MM.1S (cell line): ENCODE results near the gene CHPF2.

Source experiments
- CTCF ChIP-seq: fragments of 300-600 bp; sonication (generic); IDR thresholded peaks from 2 replicates; pipeline ENCODE4 v1.5.1; 2016; ENCODE audit warnings: antibody characterized with exemption, low read length, mixed read lengths
- EZH2 ChIP-seq: fragments of 300-600 bp; sonication (generic); optimal IDR thresholded peaks from 2 replicates; pipeline ENCODE3; 2017; ENCODE audit warnings: low read depth, mild to moderate bottlenecking, antibody characterized with exemption, low read length, mixed read lengths
- EZH2phosphoT487 ChIP-seq: fragments of 300-600 bp; sonication (generic); IDR thresholded peaks from 2 replicates; pipeline ENCODE4 v1.6.1; 2018; ENCODE audit warnings: antibody characterized with exemption, low read length

- TF ChIP-seq CTCF (no peak), EZH2 (no peak), EZH2phosphoT487 (no peak)
Observed at GRCh38 chr7:151247611-151248345, 15.5 kb downstream of the CHPF2 start.
